ENCODE measurements around the gene SORCS2.

The SORCS2 gene

DNA sequence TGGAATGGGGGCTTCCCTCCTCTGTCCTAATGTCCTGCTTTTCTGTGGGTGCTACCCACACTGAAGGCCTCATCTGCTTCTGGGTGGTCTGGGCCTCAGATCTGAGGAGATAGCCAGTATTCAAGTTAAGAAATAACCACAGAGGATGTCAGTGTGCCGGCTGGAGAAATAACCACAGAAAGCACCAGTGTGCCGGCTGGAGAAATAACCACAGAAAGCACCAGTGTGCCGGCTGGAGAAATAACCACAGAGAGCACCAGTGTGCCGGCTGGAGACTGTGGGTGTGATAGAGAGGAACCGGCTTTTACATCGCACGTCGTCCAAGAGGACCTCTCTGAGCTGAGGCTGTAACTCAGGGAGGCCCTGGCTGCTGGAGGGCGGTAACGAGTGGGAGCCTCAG, 308.1 kb downstream of the SORCS2 start:
- DNase-seq: no peak

DNA sequence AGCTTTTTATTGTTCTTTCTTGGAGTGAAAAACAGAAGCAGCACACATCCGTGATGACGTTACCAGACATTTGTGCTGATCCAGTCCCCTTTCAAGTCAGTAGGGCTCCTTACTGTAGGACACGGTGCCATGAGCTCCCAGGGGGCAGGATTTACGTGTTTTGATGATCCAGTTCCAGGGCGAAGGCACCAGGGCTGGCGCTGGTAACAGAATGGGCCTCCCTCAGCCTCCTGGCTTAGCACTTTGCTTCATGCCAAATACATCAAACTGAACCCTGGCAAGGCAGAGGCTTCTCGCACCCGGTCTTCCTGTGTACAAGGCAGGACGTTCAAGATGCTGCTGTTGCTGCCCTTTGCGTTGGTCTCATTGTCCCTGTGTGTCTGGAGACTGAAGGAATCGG, 309.0 kb downstream of the SORCS2 start:
- DNase-seq: no peak

DNA sequence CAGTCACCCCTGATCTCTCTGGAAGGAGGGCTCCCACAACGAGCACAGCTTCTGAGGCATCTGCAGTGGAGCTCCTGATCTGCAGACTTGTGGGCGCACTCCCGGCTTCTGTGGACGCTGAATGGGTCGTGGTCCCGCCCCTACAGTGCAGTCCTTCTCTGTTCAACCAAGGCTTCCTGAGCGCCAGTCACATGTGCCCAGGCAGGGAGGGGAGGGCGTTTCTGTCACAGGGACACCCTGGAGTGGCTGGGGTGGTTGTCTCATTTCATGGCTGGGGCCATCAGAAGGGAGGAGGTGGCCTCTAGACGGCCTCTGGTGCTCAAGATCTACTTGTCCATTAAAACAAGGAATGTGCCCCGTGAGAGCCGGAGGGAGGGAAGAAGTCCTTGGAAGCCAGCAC, 309.5 kb downstream of the SORCS2 start:
- DNase-seq: no peak

GRCh38 chr4:7503559-7504249, 311.4 kb downstream of the SORCS2 start:
- DNase-seq: no peak

DNA sequence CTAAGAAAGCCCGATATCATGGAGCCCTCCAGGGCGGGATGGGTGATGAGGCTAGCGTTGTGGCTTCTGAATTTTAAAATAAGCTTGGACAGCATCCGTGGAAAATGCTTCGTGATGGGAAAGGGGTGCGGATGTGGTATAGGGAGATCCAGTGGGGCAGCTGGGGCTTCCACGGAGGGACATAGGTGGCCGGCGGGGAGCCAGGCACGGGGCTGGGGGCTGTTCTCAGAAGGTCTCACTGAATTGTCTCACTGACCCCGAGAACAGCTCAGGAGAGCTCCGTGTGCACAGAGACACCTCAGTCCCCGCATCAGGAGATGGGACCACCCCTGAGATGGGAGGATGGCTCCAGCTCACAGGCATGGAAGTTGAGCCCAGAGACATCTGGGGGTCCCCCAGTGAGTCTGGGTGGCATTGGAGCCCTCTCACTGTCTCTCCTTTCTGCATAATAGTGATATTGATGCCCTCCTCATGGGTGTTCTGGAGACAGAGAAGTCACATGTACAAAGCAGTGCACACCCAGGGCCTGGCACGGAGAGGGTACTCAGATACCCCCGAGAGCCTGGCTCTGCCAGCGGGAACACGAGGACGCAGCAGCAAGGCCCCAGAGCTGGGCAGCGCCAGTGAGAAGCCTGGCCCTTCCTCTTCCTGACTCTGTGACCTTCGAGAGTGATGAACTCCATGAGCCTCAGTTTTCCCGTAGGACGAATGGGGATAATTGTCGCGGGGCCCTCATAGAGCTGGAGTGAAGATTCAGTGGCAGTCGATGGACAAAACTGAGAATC, 313.0 kb downstream of the SORCS2 start:
- DNase-seq: no peak

GRCh38 chr4:7506119-7506518, 313.8 kb downstream of the SORCS2 start:
- peak; percentile 62 for DNase-seq

DNA sequence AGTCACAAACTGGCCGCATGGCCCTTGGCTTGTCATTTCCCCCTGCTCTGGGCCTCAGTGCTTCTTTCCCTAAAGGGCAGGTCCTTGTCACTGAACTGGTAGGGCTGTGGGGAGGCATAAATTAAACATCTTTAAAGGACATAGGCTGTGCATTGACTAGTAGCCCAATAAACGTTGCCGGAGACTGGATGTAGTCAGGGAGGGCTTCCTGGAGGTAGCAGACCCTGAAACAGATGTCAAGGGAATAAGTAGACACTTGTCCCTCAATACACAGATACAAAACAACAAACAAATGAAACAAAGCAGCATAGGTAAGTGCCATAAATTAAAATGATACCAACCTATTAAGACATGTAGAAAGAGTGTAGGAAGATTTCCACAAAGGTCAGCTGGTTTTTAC, 314.2 kb downstream of the SORCS2 start:
- DNase-seq: no peak

GRCh38 chr4:7507381-7507780, 315.0 kb downstream of the SORCS2 start:
- no peak for DNase-seq

DNA sequence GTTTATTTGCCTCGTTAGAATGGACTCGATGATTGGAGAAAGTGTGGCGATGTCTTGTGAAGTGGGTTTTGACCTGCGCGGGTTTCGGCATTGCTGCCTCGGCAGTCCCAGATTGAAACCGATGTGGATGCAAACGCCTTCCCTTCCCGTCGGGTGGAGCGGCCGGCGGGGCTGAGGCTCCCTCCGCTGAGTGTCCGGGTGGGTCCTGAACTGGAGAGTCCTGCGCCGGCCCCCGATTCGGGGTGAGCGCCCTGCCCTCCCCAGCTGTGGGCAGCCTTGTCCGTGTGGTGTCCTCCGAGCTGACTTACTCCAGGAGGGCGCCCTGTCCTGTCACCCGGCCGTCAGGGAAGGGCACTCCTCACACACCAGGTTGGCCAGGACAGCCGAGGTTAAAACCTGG, 317.7 kb downstream of the SORCS2 start:
- no peak for DNase-seq

- no peak for DNase-seq
Observed at GRCh38 chr4:7510538-7510937, 318.2 kb downstream of the SORCS2 start.

GRCh38 chr4:7511525-7511924, 319.2 kb downstream of the SORCS2 start:
- no peak for DNase-seq

DNA sequence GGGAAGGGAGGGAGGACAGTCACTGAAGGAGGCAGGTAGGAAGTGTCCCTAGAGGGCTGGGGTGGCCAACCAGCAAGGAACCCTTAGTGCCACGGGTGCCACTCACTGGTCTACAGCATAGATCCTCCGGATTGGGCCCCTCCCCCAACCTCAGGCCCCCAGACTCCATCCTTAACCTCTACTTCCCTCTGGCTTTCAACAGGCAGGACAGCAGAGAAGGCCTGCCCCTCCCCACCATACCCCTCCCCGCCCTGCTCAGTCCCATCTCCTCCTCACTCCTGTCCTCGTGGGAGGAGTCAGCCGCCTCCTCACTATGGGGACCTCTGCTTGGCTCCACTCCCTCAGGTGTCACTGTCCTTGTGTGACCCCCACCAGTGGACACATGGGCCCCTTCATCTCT, 320.1 kb downstream of the SORCS2 start:
- DNase-seq: no peak

DNA sequence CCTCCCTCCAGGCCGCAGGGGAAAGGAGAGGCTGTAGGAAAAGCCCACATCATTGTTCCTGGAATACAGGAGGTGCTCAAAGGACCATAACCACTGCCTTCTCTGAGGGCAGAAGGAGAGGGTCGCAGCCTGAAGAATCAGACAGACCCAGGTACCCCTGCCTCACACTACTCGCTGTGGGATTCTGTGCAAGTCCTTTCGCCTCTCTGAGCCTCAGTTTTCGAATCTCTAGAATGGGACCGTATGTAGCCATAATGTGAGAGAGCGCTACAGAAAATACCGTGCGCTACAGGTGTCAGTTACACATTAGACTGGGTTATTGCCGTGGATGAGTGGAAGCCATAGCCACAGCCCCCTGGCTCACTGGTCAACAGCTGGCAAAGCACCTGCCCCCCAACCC, 320.6 kb downstream of the SORCS2 start:
- no peak for DNase-seq

- no peak for DNase-seq
Observed at GRCh38 chr4:7513671-7514070, 321.3 kb downstream of the SORCS2 start.

DNA sequence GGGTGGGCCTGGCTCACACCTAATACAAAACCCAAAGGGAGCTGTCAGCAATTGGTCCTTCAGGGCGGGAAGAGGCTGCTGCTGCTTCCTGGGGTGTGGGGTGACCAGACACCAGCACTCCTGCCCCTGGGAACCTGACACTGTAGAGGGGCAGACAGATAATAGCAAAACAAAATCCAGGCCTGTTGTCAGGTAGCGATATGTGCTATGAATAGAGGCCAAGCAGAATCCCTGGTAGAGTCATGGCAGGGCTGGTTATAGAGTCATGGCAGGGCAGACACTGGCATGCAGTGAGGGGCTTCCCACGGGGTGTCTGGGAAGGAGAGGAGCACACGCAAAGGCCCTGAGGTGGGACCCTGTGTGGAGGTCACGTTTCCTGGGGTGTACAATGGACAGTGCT, 321.9 kb downstream of the SORCS2 start:
- no peak for DNase-seq

DNA sequence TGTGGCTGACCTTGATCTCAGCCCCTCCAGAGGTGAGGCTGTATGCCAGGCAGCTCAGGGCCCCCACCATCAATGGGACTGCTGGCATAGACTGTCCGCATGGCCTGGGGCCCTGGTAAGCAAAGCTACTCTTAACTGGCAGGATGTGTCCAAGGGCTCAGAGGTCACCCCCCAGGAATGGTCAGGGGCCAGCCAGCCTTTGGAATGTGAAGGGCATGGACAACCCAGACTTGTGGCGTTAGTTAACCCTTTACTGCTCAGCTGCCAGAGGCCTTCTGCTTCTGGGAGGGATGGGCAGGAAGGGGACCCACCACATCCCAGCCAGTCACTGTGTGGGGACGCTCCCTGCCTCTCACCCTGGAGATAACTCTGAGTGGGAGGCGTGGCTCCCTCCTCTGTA, 322.5 kb downstream of the SORCS2 start:
- DNase-seq: no peak

DNA sequence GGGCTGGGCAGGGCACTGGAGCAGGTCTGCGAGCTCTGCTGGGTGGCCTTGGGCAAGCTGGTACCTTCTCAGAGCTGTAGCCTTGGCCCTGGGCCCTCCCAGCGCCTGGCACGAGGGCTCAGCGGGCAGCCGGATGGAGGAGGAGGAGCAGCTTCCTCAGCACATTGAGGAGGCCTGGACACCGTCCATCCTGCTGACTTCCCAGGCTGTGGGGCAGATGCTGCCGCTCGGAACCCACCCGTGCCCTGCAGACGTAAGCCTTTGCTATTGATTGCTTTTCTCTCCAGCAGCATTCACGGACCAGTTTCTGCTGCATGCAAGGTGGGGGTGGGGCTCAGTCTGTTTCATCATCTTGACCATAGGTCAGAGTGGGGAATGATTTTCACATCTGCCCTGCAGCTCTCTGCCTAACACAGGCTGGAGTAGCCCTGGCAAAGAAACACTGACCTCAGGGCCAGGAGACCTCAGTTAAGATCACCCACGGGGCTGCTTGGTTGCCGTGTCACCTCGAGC, 323.1 kb downstream of the SORCS2 start:
- DNase-seq: no peak

DNA sequence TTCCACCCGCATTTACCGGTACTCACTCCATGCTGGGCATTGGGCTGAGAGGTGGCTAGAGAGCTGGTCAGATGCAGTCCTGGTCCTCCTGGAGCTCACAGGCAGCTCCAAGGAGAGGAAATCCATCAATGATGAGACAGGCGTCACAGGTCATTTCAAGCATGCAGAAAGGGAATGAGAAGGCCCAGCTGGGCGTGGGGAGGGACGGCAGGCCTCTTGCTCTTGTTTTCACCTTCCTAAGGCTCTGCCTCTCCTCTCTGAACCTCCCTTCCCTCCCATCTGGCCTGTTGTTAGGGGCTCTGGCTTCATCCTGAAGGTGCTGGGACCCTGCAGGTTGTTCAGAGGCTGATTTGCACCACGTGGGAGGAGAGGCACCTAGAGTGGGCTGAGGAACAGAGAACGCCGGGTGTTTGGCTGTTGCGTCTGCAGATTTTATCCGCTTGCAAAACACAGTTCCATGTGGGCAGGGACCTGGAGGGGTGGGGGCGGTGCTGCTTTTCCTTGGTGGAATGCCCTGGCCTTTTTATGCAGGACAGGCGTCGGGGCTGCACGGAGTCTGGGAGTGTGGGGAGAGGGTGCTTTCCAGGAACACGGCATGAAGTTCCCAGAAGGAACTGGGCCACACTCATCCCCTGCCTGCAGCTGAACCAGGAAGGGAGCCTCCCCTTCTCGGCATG, 323.9 kb downstream of the SORCS2 start:
- no peak for DNase-seq

DNA sequence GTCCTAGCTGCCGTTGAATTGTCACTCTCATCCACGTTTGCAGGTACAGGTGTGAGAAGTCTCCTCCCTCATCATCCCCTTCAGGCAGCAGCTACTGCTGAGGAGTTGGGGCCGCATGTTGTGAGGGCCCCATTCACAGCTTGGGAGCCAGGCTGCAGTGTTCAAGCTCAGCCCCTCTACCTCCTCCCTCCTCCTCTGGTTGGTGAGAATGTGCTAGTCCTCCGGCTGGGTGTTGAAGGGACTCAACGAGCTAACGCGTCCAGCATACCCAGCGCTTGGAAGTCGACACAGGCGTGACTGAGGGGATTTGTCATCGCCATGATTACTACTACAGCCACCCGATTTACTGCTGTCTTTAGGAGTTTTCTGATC, 324.4 kb downstream of the SORCS2 start:
- DNase-seq: no peak

- DNase-seq: no peak
Observed at GRCh38 chr4:7518871-7519637, 326.7 kb downstream of the SORCS2 start.

DNA sequence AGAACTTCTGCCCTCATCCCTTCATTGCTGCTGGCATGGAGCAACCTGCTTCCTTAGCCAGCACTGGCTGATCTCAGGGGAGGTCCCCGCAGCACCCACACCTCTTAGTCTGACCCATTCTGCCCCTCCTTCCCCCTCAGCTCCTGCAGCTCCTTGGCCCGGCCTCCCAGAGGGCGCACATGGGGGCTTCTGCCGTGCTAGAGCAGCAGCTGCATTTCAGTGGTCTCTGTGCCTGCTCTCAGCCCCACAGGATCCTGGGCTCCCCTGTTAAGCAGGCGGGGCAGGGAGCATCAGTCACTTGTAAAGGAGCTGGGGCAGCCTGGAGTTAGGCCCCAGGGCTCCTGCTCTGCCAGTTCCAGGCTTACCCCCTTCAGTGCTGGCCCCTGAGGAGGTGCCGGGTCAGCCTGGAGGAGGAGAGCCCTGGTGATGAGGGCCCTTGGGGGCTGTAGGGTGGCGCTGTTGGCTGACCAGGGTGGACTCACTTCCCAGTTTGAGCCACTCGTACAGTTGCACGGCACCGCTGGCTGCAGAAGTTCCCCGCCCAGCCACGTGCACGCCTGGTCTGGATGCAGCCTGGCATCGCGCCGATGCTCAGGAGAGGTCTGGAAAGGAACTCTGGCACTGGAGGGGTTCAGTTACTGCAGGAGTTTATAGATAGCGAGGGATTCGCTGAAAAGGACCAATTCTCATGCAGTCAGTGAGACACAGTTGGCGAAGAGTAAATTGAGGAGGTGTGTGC, 327.5 kb downstream of the SORCS2 start:
- DNase-seq: no peak

- no peak for DNase-seq
Observed at GRCh38 chr4:7521666-7522065, 329.3 kb downstream of the SORCS2 start.
